Measurements from ENCODE around the gene SIAH2.

SIAH2 gene

GRCh38 chr3:150793641-150794040, 30.7 kb upstream of the SIAH2 start:
- H3K27me3 ChIP-seq: peaks cover 0 to under 1% (median 0%) of the 10 kb centered on the region in 11 experiments; a peak in 1 of 22 replicates
- TF ChIP-seq Cebpa-rat (IDR thresholded peaks at IDR 0.05): no peak
- no peak overlapping the region for H3K4me2 ChIP-seq
- peaks cover 8 to 12% (median 9%) of the 10 kb centered on the region in 10 experiments for H3K4me1 ChIP-seq
- H3K36me3 ChIP-seq: no peaks in the 10 kb centered on the region
- H3K9me3 ChIP-seq (replicated peaks in 1 of 11): no peaks in the 10 kb centered on the region
- H4K20me1 ChIP-seq: no peaks in the 10 kb centered on the region
- H3K9ac ChIP-seq: no peak overlapping the region
- no peak overlapping the region for H3K27ac ChIP-seq
- no peak overlapping the region for H3K4me3 ChIP-seq

DNA sequence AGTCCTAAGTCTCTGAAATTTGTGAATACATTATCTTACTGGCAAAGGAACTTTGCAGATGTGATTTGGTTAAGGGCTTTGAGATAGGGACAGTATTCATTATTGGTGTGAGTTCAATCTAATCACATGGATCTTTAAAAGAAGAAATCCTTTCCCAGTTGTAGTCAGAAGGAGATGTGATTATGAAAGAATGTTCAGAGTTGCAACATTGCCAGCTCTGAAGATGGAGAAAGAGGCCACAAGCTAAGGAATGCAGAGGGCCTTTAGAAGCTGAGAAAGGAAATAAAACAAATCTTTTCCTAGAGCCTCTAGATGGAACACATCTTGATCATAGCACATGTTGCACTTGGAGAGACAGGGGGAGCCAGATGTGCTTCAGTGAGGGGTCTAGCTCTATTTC, 27.7 kb upstream of the SIAH2 start:
- peaks cover 0 to 6% (median 0%) of the 10 kb centered on the region in 11 experiments; a peak in 2 of 22 replicates for H3K27me3 ChIP-seq
- H3K4me2 ChIP-seq: no peak overlapping the region
- H4K20me1 ChIP-seq: no peaks in the 10 kb centered on the region
- H3K4me1 ChIP-seq: 0 out of 20 replicates have a peak, but pooled peaks cover 0 to 5% (median 0%) of the 10 kb centered on the region in 10 experiments
- no peak overlapping the region for H3K4me3 ChIP-seq
- H3K9ac ChIP-seq: no peak overlapping the region
- H3K36me3 ChIP-seq: no peaks in the 10 kb centered on the region
- no peak for TF ChIP-seq Cebpa-rat (IDR thresholded peaks at IDR 0.05)
- H3K9me3 ChIP-seq (replicated peaks in 1 of 11): no peaks in the 10 kb centered on the region
- no peak overlapping the region for H3K27ac ChIP-seq

GRCh38 chr3:150789451-150789850, 26.5 kb upstream of the SIAH2 start:
- no peak overlapping the region for H3K27ac ChIP-seq
- H3K27me3 ChIP-seq: peaks cover 0 to 6% (median 0%) of the 10 kb centered on the region in 11 experiments; a peak in 2 of 22 replicates
- no peak overlapping the region for H3K4me3 ChIP-seq
- no peak overlapping the region for H3K9ac ChIP-seq
- TF ChIP-seq Cebpa-rat (IDR thresholded peaks at IDR 0.05): no peak
- H3K36me3 ChIP-seq: no peaks in the 10 kb centered on the region
- no peak overlapping the region for H3K4me2 ChIP-seq
- no peaks in the 10 kb centered on the region for H3K9me3 ChIP-seq (replicated peaks in 1 of 11)
- H3K4me1 ChIP-seq: 0 out of 20 replicates have a peak, but pooled peaks cover 0 to 5% (median 0%) of the 10 kb centered on the region in 10 experiments
- H4K20me1 ChIP-seq: no peaks in the 10 kb centered on the region

- peaks cover 0 to 6% (median 0%) of the 10 kb centered on the region in 11 experiments; a peak in 2 of 22 replicates for H3K27me3 ChIP-seq
- no peak overlapping the region for H3K27ac ChIP-seq
- H3K4me3 ChIP-seq: no peak overlapping the region
- no peaks in the 10 kb centered on the region for H3K36me3 ChIP-seq
- no peak for TF ChIP-seq Cebpa-rat (IDR thresholded peaks at IDR 0.05)
- no peaks in the 10 kb centered on the region for H4K20me1 ChIP-seq
- 0 out of 20 replicates have a peak, but pooled peaks cover 0 to 5% (median 0%) of the 10 kb centered on the region in 10 experiments for H3K4me1 ChIP-seq
- H3K9ac ChIP-seq: no peak overlapping the region
- no peaks in the 10 kb centered on the region for H3K9me3 ChIP-seq (replicated peaks in 1 of 11)
- H3K4me2 ChIP-seq: no peak overlapping the region
These were observed 24.9 kb upstream of the SIAH2 start for GRCh38 chr3:150787741-150788370.

- no peak overlapping the region for H3K4me3 ChIP-seq
- H3K4me1 ChIP-seq: 0 out of 20 replicates have a peak, but pooled peaks cover 0 to 5% (median 0%) of the 10 kb centered on the region in 10 experiments
- no peak overlapping the region for H3K27ac ChIP-seq
- no peak overlapping the region for H3K4me2 ChIP-seq
- H3K36me3 ChIP-seq: no peaks in the 10 kb centered on the region
- H4K20me1 ChIP-seq: no peaks in the 10 kb centered on the region
- no peak for TF ChIP-seq Cebpa-rat (IDR thresholded peaks at IDR 0.05)
- H3K9me3 ChIP-seq (replicated peaks in 1 of 11): no peaks in the 10 kb centered on the region
- H3K9ac ChIP-seq: no peak overlapping the region
- peaks cover 0 to 6% (median 0%) of the 10 kb centered on the region in 11 experiments; a peak in 2 of 22 replicates for H3K27me3 ChIP-seq
These were observed 23.8 kb upstream of the SIAH2 start for GRCh38 chr3:150786791-150787190.

DNA sequence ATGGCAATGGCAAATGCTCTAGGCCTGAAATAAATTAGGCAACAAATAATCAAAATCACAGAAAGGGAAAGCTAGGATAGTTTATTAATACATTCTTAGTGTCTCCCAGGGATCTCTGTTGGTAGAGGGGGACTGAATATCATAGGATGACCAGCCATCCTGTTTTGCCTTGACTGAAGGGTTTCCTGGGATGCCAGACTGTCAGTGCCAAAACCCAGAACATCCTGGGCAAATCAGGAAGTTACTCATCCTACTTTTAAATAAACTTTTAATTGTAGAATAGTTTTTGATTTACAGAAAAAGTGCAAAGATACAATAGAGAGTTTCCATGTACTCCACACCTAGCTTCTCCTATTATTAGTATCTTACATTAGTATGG, 21.8 kb upstream of the SIAH2 start:
- H3K9me3 ChIP-seq (replicated peaks in 1 of 11): no peaks in the 10 kb centered on the region; a peak in 1 of 22 replicates
- no peak overlapping the region for H3K27ac ChIP-seq
- no peak for TF ChIP-seq Cebpa-rat (IDR thresholded peaks at IDR 0.05)
- H3K27me3 ChIP-seq: peaks cover 0 to 6% (median 0%) of the 10 kb centered on the region in 11 experiments; a peak in 2 of 22 replicates
- no peak overlapping the region for H3K4me2 ChIP-seq
- no peaks in the 10 kb centered on the region for H4K20me1 ChIP-seq
- H3K9ac ChIP-seq: no peak overlapping the region
- 0 out of 20 replicates have a peak, but pooled peaks cover 0 to 2% (median 0%) of the 10 kb centered on the region in 10 experiments for H3K4me1 ChIP-seq
- H3K4me3 ChIP-seq: no peak overlapping the region
- H3K36me3 ChIP-seq: no peaks in the 10 kb centered on the region

DNA sequence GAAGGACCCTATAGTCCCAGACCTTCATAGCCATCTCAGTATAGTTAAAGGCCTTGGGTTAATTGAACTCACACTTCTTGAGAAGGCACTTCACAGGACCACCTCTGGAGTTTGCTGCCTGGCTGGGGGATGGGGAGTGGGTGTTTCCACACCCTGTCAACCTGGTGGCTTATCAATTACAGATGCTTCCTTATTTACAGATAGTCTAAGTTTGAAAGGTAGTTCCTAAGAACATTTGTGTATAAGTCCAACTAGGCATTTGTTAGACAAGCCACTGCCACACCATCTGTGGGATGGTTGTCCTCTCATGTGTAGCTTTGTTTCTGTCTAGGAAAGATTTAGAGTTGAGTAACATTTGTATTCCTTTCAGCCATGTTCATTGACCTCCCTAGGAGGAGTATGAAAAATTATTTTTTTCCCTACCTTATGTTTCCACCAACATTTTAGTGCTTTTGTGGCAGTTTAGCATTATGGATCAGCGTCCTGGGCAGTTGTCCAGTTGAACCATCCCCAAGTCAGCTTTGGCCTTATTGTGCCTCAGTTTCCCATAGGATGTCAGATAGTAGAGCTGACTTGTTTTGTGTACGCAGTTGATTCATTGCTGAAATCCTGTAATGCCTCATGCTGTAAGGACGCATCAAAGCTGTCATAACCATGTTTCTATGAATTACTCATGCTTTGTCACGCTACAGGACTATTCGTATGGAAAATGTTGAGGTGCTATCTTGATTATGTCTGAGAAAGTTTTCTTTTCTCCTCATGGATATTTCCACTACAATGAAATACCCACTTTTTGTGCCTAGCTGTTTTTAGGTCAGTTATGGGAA, 21.2 kb upstream of the SIAH2 start:
- Histone ChIP-seq H3K9me3 (replicated peaks in 1 of 11) (peaks cover 0 to 4% (median 0%) of the 10 kb centered on the region in 11 experiments; a peak in 8 of 22 replicates), H4K20me1 (no peaks in the 10 kb centered on the region), H3K4me2 (no peak overlapping the region), H3K27me3 (peaks cover 0 to 6% (median 0%) of the 10 kb centered on the region in 11 experiments; a peak in 2 of 22 replicates), H3K4me3 (no peak overlapping the region), H3K4me1 (no peaks in the 10 kb centered on the region), H3K27ac (no peak overlapping the region), H3K9ac (no peak overlapping the region), H3K36me3 (no peaks in the 10 kb centered on the region)
- TF ChIP-seq Cebpa-rat (IDR thresholded peaks at IDR 0.05): no peak

DNA sequence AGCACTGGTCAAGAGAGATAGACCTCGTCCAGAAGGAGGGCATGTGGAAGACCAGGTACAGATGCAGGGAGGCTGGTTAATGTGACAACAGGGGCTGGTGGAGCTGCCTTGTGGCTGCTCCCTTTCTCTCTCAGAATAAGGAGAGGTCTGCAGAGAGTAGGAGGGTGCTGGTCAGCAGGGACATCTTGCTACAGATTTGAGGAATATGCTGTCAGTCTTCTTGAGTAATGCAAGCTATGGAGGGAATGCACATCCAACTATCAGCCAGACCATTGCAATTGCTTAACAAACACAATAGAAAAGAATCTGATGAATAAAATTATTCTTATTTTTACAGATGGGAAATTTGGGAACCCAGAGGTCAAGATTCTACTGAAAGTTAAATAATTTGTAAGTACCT, 20.3 kb upstream of the SIAH2 start:
- Histone ChIP-seq H3K4me3 (no peak overlapping the region), H3K9me3 (replicated peaks in 1 of 11) (peaks cover 0 to 11% (median 0%) of the 10 kb centered on the region in 11 experiments; a peak in 8 of 22 replicates), H3K27me3 (peaks cover 0 to 4% (median 0%) of the 10 kb centered on the region in 11 experiments; a peak in 2 of 22 replicates), H3K27ac (no peak overlapping the region), H3K4me1 (no peaks in the 10 kb centered on the region), H3K9ac (no peak overlapping the region), H3K4me2 (no peak overlapping the region), H4K20me1 (no peaks in the 10 kb centered on the region), H3K36me3 (no peaks in the 10 kb centered on the region)
- no peak for TF ChIP-seq Cebpa-rat (IDR thresholded peaks at IDR 0.05)

- no peak overlapping the region for H3K4me2 ChIP-seq
- H3K27me3 ChIP-seq: no peaks in the 10 kb centered on the region
These were observed 16.5 kb upstream of the SIAH2 start for GRCh38 chr3:150779402-150779858.

More at GRCh38 chr3:150779402-150779858, 16.5 kb upstream of the SIAH2 start:
- Histone ChIP-seq H4K20me1 (no peaks in the 10 kb centered on the region), H3K4me3 (no peak overlapping the region), H3K36me3 (no peaks in the 10 kb centered on the region), H3K9ac (no peak overlapping the region), H3K27ac (no peak overlapping the region), H3K9me3 (replicated peaks in 1 of 11) (peaks cover 6 to 19% (median 9%) of the 10 kb centered on the region in 11 experiments; a peak in 14 of 22 replicates), H3K4me1 (peaks cover 0 to 7% (median 4%) of the 10 kb centered on the region in 10 experiments; a peak in 13 of 20 replicates)
- no peak for TF ChIP-seq Cebpa-rat (IDR thresholded peaks at IDR 0.05)

All from BLaER1 treated with 17β-estradiol and CSF1 and Interleukin-3, amounts not matched to agents 10 nM and 100 nM (cell line).